Activated T-cell treated with anti-CD3 and anti-CD28 coated beads for 48 hours (primary cell): ENCODE measurements around the gene RTTN.

Experiments
- DNase-seq: peaks from one replicate; pipeline ENCODE4 v3.0.0-alpha.2; 2020; ENCODE audit warnings: low read depth

RTTN gene

GRCh38 chr18:70028734-70029133 is 176.8 kb downstream of the RTTN start:
- no peak for DNase-seq

- no peak for DNase-seq
Observed at GRCh38 chr18:70028084-70028483, 177.4 kb downstream of the RTTN start.

- DNase-seq = no peak
Observed at GRCh38 chr18:70025580-70025979, 179.9 kb downstream of the RTTN start.

- DNase-seq = no peak
Observed at GRCh38 chr18:70024829-70025228, 180.7 kb downstream of the RTTN start.

- DNase-seq = no peak
Observed at GRCh38 chr18:70024093-70024492, 181.4 kb downstream of the RTTN start.

- no peak for DNase-seq
Observed at GRCh38 chr18:70022636-70023035, 182.9 kb downstream of the RTTN start.

- DNase-seq = no peak
Observed at GRCh38 chr18:70021498-70021897, 184.0 kb downstream of the RTTN start.

- DNase-seq = no peak
Observed at GRCh38 chr18:70021043-70021442, 184.4 kb downstream of the RTTN start.

- DNase-seq = no peak
Observed at GRCh38 chr18:70019991-70020390, 185.5 kb downstream of the RTTN start.

GRCh38 chr18:70019136-70019535 is 186.4 kb downstream of the RTTN start:
- no peak for DNase-seq

GRCh38 chr18:70015127-70015526 is 190.4 kb downstream of the RTTN start:
- no peak for DNase-seq

GRCh38 chr18:70005580-70005979 is 199.9 kb downstream of the RTTN start:
- DNase-seq = no peak

- no peak for DNase-seq
Observed at GRCh38 chr18:70004696-70005095, 200.8 kb downstream of the RTTN start.

- DNase-seq = no peak
Observed at GRCh38 chr18:69999656-70000055, 205.8 kb downstream of the RTTN start.

GRCh38 chr18:69998523-69998987 is 206.9 kb downstream of the RTTN start:
- no peak for DNase-seq

- DNase-seq = no peak
Observed at GRCh38 chr18:69996951-69997798, 208.3 kb downstream of the RTTN start.

- no peak for DNase-seq
Observed at GRCh38 chr18:69996417-69996816, 209.1 kb downstream of the RTTN start.

GRCh38 chr18:69995774-69996173 is 209.7 kb downstream of the RTTN start:
- no peak for DNase-seq

- no peak for DNase-seq
Observed at GRCh38 chr18:69992776-69993175, 212.7 kb downstream of the RTTN start.

GRCh38 chr18:69987870-69988269 is 217.6 kb downstream of the RTTN start:
- DNase-seq = no peak

GRCh38 chr18:69985239-69985638 is 220.2 kb downstream of the RTTN start:
- DNase-seq = no peak

GRCh38 chr18:69982417-69982816 is 223.1 kb downstream of the RTTN start:
- no peak for DNase-seq

GRCh38 chr18:69981948-69982347 is 223.5 kb downstream of the RTTN start:
- DNase-seq = no peak
